ENCODE data around the gene ARMC9. TPM values are rescaled to one million over a fixed set of nuclear protein-coding genes. Genes with fewer than 3 reads are reported as not detected.

Gene ARMC9
- total and polyA plus RNA-seq, 2 donors (not counting 3 experiments of a cell fraction or from before 2014, with no cell fraction given), result 16.4 to 24.2 TPM

DNA sequence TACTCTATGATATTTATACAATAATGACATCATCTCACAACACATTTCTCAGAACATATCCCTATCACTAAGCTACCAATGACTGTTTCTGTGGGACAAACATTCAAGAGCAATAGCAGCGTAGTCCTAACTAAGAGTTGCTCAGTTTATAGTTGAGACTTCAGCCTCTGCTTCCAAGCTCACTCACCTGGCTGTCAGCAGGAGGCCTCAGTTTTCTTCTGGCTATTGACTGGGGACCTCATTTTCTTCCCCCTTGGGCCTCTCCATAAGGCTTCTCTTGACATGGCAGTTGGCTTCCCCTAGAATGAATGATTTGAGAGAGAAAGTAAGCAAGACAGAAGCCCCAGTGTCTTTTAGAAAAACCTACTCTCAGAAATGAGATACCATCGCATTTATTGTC lies 85.9 kb downstream of the ARMC9 start:
- Histone ChIP-seq H3K79me2 (ENCODE audit: control insufficient read depth, insufficient read depth, low read length) (no peaks in the 10 kb centered on the region), H3K4me3 (replicated peaks in 1 of 3; ENCODE audit: insufficient read depth in 1 of 3, low read depth in 1 of 3, low read length in 3 of 3) (no peak overlapping the region), H3K9me3 (replicated peaks; ENCODE audit: control insufficient read depth, insufficient read depth, low read length) (no peaks in the 10 kb centered on the region), H3K36me3 (ENCODE audit: control insufficient read depth in 2 of 2, extremely low read depth in 1 of 2, insufficient read depth in 2 of 2, low read length in 2 of 2) (peaks cover 0 to 5% of the 10 kb centered on the region in 2 experiments), H3K4me2 (ENCODE audit: insufficient read depth, low read length) (no peak overlapping the region), H3K27me3 (ENCODE audit: control insufficient read depth in 2 of 2, insufficient read depth in 2 of 2, low read length in 2 of 2) (no peaks in the 10 kb centered on the region), H3K27ac (ENCODE audit: insufficient read depth, low read depth, low read length) (no peak overlapping the region), H2AFZ (ENCODE audit: low read depth, low read length) (no peak overlapping the region), H3K9me1 (replicated peaks; ENCODE audit: control insufficient read depth, extremely low read depth, insufficient read depth, low read length) (no peaks in the 10 kb centered on the region), H4K20me1 (replicated peaks; ENCODE audit: control insufficient read depth, extremely low read depth, insufficient read depth, low read length) (no peaks in the 10 kb centered on the region), H3K4me1 (ENCODE audit: control insufficient read depth, extremely low read depth, insufficient read depth, low read length) (no peaks in the 10 kb centered on the region), H3K9ac (replicated peaks; ENCODE audit: extremely low read depth, insufficient read depth, low read length) (no peak overlapping the region)
- BruUV-seq (replicated peaks), result no TSS peak
- dilution Hi-C loops (cut with MboI; ENCODE audit: extremely low pct_ligation_motif_present, low sequenced_read_pairs) (no loop called here), intact Hi-C loops (cut with micrococcal nuclease) (no loop called here)
- ChIA-PET POLR2A (no interaction called here), CTCF (no interaction called here)
- TF ChIP-seq GATA2 (IDR thresholded peaks at IDR 0.05; ENCODE audit: insufficient read depth, insufficient read length, low read depth, low read length) (no peak), CTCF (IDR thresholded peaks at IDR 0.05; ENCODE audit: extremely low read depth in 1 of 2, insufficient read depth in 1 of 2, low read depth in 1 of 2, low read length in 2 of 2) (no peak), EZH2 (IDR thresholded peaks at IDR 0.05; ENCODE audit: borderline replicate concordance, low read depth, low read length, severe bottlenecking) (no peak), FOS (IDR thresholded peaks at IDR 0.05; ENCODE audit: borderline replicate concordance, insufficient read depth, low read length) (no peak), JUN (IDR thresholded peaks at IDR 0.05; ENCODE audit: borderline replicate concordance, insufficient read depth, insufficient read length, low read depth) (no peak), POLR2A (IDR thresholded peaks at IDR 0.05; ENCODE audit: low read depth, low read length) (no peak), MYC (IDR thresholded peaks at IDR 0.05; ENCODE audit: low read depth, low read length) (no peak), POLR2AphosphoS5 (IDR thresholded peaks at IDR 0.05; ENCODE audit: insufficient read depth, low read depth, low read length) (no peak)
- TF ChIP-seq, protein P1, sequence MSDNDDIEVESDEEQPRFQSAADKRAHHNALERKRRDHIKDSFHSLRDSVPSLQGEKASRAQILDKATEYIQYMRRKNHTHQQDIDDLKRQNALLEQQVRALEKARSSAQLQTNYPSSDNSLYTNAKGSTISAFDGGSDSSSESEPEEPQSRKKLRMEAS (IDR thresholded peaks at IDR 0.05; ENCODE audit: insufficient read depth, insufficient read length), result no peak
- no peak for FAIRE-seq
- no peak for DNase-seq (ENCODE audit: low read depth, low spot score)

Data from endothelial cell of umbilical vein (primary cell).